ENCODE measurements around the gene RNF126. TPM values are rescaled to one million over a fixed set of nuclear protein-coding genes. Genes with fewer than 3 reads are reported as not detected.

RNF126 gene
- polyA plus RNA-seq, 1 donor (not counting 4 experiments of a cell fraction or from before 2014, with no cell fraction given) = 8.2 TPM

GRCh38 chr19:623175-623916 lies 39.7 kb downstream of the RNF126 start:
- H3K79me2 ChIP-seq (ENCODE audit: control insufficient read depth, insufficient read depth, low read length) = peaks cover 3% of the 10 kb centered on the region
- H4K20me1 ChIP-seq (ENCODE audit: control insufficient read depth, extremely low read depth, insufficient read depth, low read length) = no peaks in the 10 kb centered on the region
- TF ChIP-seq EZH2 (IDR thresholded peaks at IDR 0.05; ENCODE audit: low read length) = no peak
- TF ChIP-seq, protein P1, sequence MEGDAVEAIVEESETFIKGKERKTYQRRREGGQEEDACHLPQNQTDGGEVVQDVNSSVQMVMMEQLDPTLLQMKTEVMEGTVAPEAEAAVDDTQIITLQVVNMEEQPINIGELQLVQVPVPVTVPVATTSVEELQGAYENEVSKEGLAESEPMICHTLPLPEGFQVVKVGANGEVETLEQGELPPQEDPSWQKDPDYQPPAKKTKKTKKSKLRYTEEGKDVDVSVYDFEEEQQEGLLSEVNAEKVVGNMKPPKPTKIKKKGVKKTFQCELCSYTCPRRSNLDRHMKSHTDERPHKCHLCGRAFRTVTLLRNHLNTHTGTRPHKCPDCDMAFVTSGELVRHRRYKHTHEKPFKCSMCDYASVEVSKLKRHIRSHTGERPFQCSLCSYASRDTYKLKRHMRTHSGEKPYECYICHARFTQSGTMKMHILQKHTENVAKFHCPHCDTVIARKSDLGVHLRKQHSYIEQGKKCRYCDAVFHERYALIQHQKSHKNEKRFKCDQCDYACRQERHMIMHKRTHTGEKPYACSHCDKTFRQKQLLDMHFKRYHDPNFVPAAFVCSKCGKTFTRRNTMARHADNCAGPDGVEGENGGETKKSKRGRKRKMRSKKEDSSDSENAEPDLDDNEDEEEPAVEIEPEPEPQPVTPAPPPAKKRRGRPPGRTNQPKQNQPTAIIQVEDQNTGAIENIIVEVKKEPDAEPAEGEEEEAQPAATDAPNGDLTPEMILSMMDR (optimal IDR thresholded peaks at IDR 0.05 in 1 of 3, IDR thresholded peaks at IDR 0.05 in 1 of 3, conservative IDR thresholded peaks at IDR 0.05 in 1 of 3; ENCODE audit: extremely low read depth in 1 of 3, insufficient read depth in 2 of 3, low read length in 3 of 3) = no peak
- H3K9ac ChIP-seq (ENCODE audit: control insufficient read depth, extremely low read depth, insufficient read depth, low read length) = no peak overlapping the region
- no peak overlapping the region for H3K4me2 ChIP-seq (ENCODE audit: control insufficient read depth, extremely low read depth, insufficient read depth, low read depth, low read length)
- H2AFZ ChIP-seq (ENCODE audit: control insufficient read depth, low read length) = no peak overlapping the region
- dilution Hi-C loops (cut with MboI; ENCODE audit: extremely low pct_ligation_motif_present, low sequenced_read_pairs) = no loop called here
- no peaks in the 10 kb centered on the region for H3K9me1 ChIP-seq (ENCODE audit: control insufficient read depth, extremely low read depth, insufficient read depth, low read length)
- DNase-seq (ENCODE audit: low read depth, low spot score) (no peak), FAIRE-seq (no peak)
- H3K27ac ChIP-seq (ENCODE audit: control insufficient read depth, insufficient read depth, low read length) = no peak overlapping the region
- H3K4me1 ChIP-seq (ENCODE audit: control insufficient read depth, extremely low read depth, insufficient read depth, low read length) = peaks cover 13% of the 10 kb centered on the region
- H3K27me3 ChIP-seq (ENCODE audit: control insufficient read depth, extremely low read depth, insufficient read depth, low read length) = no peaks in the 10 kb centered on the region
- H3K4me3 ChIP-seq (ENCODE audit: control insufficient read depth in 2 of 3, extremely low read depth in 1 of 3, insufficient read depth in 2 of 3, low read depth in 1 of 3, low read length in 3 of 3) = no peak overlapping the region
- no peaks in the 10 kb centered on the region for H3K9me3 ChIP-seq (ENCODE audit: control insufficient read depth, low read depth, low read length)
- peaks cover 10 to 20% of the 10 kb centered on the region in 2 experiments for H3K36me3 ChIP-seq (ENCODE audit: control insufficient read depth in 2 of 2, extremely low read depth in 1 of 2, insufficient read depth in 2 of 2, low read length in 2 of 2)

DNA sequence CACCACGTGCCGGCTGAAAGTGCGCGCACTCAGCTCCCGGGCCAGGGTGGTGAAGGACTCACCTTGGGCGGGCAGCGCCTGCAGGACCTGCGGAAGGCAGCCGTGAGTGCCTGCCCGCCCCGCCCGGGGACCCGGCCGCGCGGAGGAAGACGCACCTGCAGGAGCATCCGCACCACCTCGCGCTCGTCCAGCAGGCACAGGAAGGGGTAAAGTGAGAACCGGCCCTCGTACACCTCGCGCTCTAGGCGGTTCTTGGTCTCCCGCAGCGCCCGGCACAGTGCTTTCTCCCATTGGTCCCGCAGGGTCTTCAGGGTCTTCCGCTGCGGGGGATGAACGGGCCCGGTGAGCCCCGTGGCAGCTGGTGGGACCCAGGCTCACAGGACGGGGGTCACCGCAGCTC lies 40.3 kb downstream of the RNF126 start:
- Histone ChIP-seq H2AFZ (ENCODE audit: control insufficient read depth, low read length) (no peak overlapping the region), H3K9me1 (ENCODE audit: control insufficient read depth, extremely low read depth, insufficient read depth, low read length) (no peaks in the 10 kb centered on the region), H3K9ac (ENCODE audit: control insufficient read depth, extremely low read depth, insufficient read depth, low read length) (no peak overlapping the region), H3K4me1 (ENCODE audit: control insufficient read depth, extremely low read depth, insufficient read depth, low read length) (peaks cover 9% of the 10 kb centered on the region), H3K36me3 (ENCODE audit: control insufficient read depth in 2 of 2, extremely low read depth in 1 of 2, insufficient read depth in 2 of 2, low read length in 2 of 2) (peaks cover 10 to 17% of the 10 kb centered on the region in 2 experiments), H3K27ac (ENCODE audit: control insufficient read depth, insufficient read depth, low read length) (no peak overlapping the region), H3K9me3 (ENCODE audit: control insufficient read depth, low read depth, low read length) (no peaks in the 10 kb centered on the region), H3K4me2 (ENCODE audit: control insufficient read depth, extremely low read depth, insufficient read depth, low read depth, low read length) (no peak overlapping the region), H3K4me3 (ENCODE audit: control insufficient read depth in 2 of 3, extremely low read depth in 1 of 3, insufficient read depth in 2 of 3, low read depth in 1 of 3, low read length in 3 of 3) (no peak overlapping the region), H3K27me3 (ENCODE audit: control insufficient read depth, extremely low read depth, insufficient read depth, low read length) (no peaks in the 10 kb centered on the region), H4K20me1 (ENCODE audit: control insufficient read depth, extremely low read depth, insufficient read depth, low read length) (no peaks in the 10 kb centered on the region), H3K79me2 (ENCODE audit: control insufficient read depth, insufficient read depth, low read length) (no peaks in the 10 kb centered on the region)
- TF ChIP-seq EZH2 (IDR thresholded peaks at IDR 0.05; ENCODE audit: low read length) = no peak
- TF ChIP-seq, protein P1 (optimal IDR thresholded peaks at IDR 0.05 in 1 of 3, IDR thresholded peaks at IDR 0.05 in 1 of 3, conservative IDR thresholded peaks at IDR 0.05 in 1 of 3; ENCODE audit: extremely low read depth in 1 of 3, insufficient read depth in 2 of 3, low read length in 3 of 3) = no peak
- FAIRE-seq = no peak
- DNase-seq (ENCODE audit: low read depth, low spot score) = no peak
- dilution Hi-C loops (cut with MboI; ENCODE audit: extremely low pct_ligation_motif_present, low sequenced_read_pairs) = no loop called here
